HepG2 (cell line): ENCODE measurements around the gene RRBP1. TPM values are rescaled to one million over a fixed set of nuclear protein-coding genes. Genes with fewer than 3 reads are reported as not detected.

ENCODE experiments used
- ATAC-seq: fragments of 200-7000 bp; cut with Tn5 transposase; 3 replicates; pipeline ENCODE4 v1.9.1; 2020; ENCODE audit warnings: mild to moderate bottlenecking, moderate library complexity
- BruUV-seq: library from RNA; stranded (reverse); fragments of 400-500 nt; replicated peaks from 2 replicates; lab custom pipeline; 2021; lab: Mats Ljungman, UMichigan
- CTCF ChIA-PET: fragments of 300-600 bp; formaldehyde crosslinking; extraction: SDS; loops from one replicate; lab custom pipeline; 2021; ENCODE audit warnings: low total read pairs, inconsistent platforms, low intra/inter-chr PET ratio; lab: Yijun Ruan, JAX
- POLR2A ChIA-PET: fragments of 350-600 bp; sonication (Branson Sonifier 250); formaldehyde crosslinking; loops from one replicate; lab custom pipeline; 2020; ENCODE audit warnings: antibody characterized with exemption, inconsistent platforms; lab: Yijun Ruan, JAX
- DNase-seq: peaks from one replicate; pipeline ENCODE4 v3.0.0-alpha.2; 2015; ENCODE audit warnings: low spot score
- FAIRE-seq: peaks from 3 replicates; lab custom pipeline; 2011; peaks lifted over from hg19 to GRCh38; lab: Jason Lieb, UNC
- H2AFZ ChIP-seq: one replicate; pipeline ENCODE4 v1.6.1; 2011; ENCODE audit warnings: low read length, inconsistent platforms
- H3K27ac ChIP-seq: fragments of 300-600 bp; 3 replicates; pipeline ENCODE4 v1.8.0; 2011; ENCODE audit warnings: mixed run types, mild to moderate bottlenecking, mixed read lengths, low read length, inconsistent platforms; ENCODE audit not compliant: insufficient read depth; ENCODE audit errors: extremely low read length
- H3K27me3 ChIP-seq, 2 experiments: fragments of 200-600 bp in 1 of 2; 2 replicates in 1 of 2; 3 replicates in 1 of 2; pipeline versions ENCODE4 v1.6.0 to v1.8.0; 2011; ENCODE audit warnings: low read length in 2 of 2, mild to moderate bottlenecking in 2 of 2, moderate library complexity in 2 of 2, inconsistent platforms in 1 of 2; ENCODE audit not compliant: insufficient read depth in 2 of 2, control insufficient read depth in 1 of 2
- H3K36me3 ChIP-seq, 2 experiments: fragments of 200-600 bp in 1 of 2; replicated peaks in 1 of 2; 2 replicates in 1 of 2; 3 replicates in 1 of 2; pipeline versions ENCODE4 v1.5.1 to v1.8.0; 2011; ENCODE audit warnings: low read length in 2 of 2, inconsistent platforms in 1 of 2; ENCODE audit not compliant: insufficient read depth in 2 of 2, control insufficient read depth in 1 of 2
- H3K4me1 ChIP-seq: 2 replicates; pipeline ENCODE4 v1.5.1; 2012; ENCODE audit warnings: low read length, inconsistent platforms; ENCODE audit not compliant: insufficient read depth
- H3K4me2 ChIP-seq: 2 replicates; pipeline ENCODE4 v1.6.0; 2011; ENCODE audit warnings: low read depth, low read length, inconsistent platforms
- H3K4me3 ChIP-seq, 3 experiments: fragments of 200-600 bp in 1 of 3; sonication (generic), shearing (Covaris generic) in 1 of 3; replicated peaks in 1 of 3; 2 replicates each; pipeline ENCODE4 v1.5.1; 2011 to 2016; ENCODE audit warnings: low read length in 3 of 3, inconsistent platforms in 2 of 3, low read depth in 2 of 3, mild to moderate bottlenecking in 2 of 3, control low read depth in 1 of 3, mixed read lengths in 1 of 3; ENCODE audit not compliant: insufficient read depth in 1 of 3
- H3K79me2 ChIP-seq: one replicate; pipeline ENCODE4 v1.6.1; 2011; ENCODE audit warnings: low read length, inconsistent platforms; ENCODE audit not compliant: insufficient read depth
- H3K9ac ChIP-seq: 2 replicates; pipeline ENCODE4 v1.6.0; 2011; ENCODE audit warnings: mild to moderate bottlenecking, low read depth, low read length, inconsistent platforms; ENCODE audit not compliant: insufficient read depth
- H3K9me3 ChIP-seq: 2 replicates; pipeline ENCODE4 v1.5.1; 2012; ENCODE audit warnings: mild to moderate bottlenecking, low read length
- H4K20me1 ChIP-seq: 2 replicates; pipeline ENCODE4 v1.6.0; 2011; ENCODE audit warnings: inconsistent platforms, mild to moderate bottlenecking, low read length, moderate library complexity; ENCODE audit not compliant: insufficient read depth
- ATM ChIP-seq: fragments of 450-650 bp; IDR thresholded peaks from 2 replicates; pipeline ENCODE4 v1.7.1; 2017; ENCODE audit warnings: mild to moderate bottlenecking, borderline replicate concordance
- POLR2A ChIP-seq, 2 experiments: IDR thresholded peaks; 2 replicates each; pipeline ENCODE4 v1.6.1; 2011; ENCODE audit warnings: low read depth in 2 of 2, low read length in 2 of 2, mild to moderate bottlenecking in 1 of 2, moderate library complexity in 1 of 2; ENCODE audit not compliant: insufficient read depth in 1 of 2
- POLR2AphosphoS2 ChIP-seq: IDR thresholded peaks from 2 replicates; pipeline ENCODE4 v1.6.1; 2011; ENCODE audit warnings: low read depth, low read length, improper control_type of control experiment
- POLR2G ChIP-seq: fragments of 200-400 bp; formaldehyde crosslinking; IDR thresholded peaks from 2 replicates; pipeline ENCODE4 v1.6.1; 2018; ENCODE audit warnings: mild to moderate bottlenecking, low read depth, low read length, moderate library complexity
- TBX2 ChIP-seq: sonication (generic); formaldehyde crosslinking; IDR thresholded peaks from 2 replicates; pipeline ENCODE4 v1.5.0; 2020; ENCODE audit warnings: missing genetic modification reagents, mild to moderate bottlenecking, borderline replicate concordance
- ZNF30 ChIP-seq: sonication (generic); formaldehyde crosslinking; IDR thresholded peaks from 2 replicates; pipeline ENCODE4 v1.5.0; 2020; ENCODE audit warnings: mild to moderate bottlenecking, missing genetic modification reagents
- ZNF501 ChIP-seq: sonication (generic); formaldehyde crosslinking; IDR thresholded peaks from 2 replicates; pipeline ENCODE4 v1.5.1; 2020; ENCODE audit warnings: mild to moderate bottlenecking, moderate library complexity, missing genetic modification reagents
- WGBS: methylation state at CpG from one replicate; pipeline ENCODE4 v1.1.6; 2017; ENCODE audit warnings: low lambda C conversion rate; 5-methylcytosine and 5-hydroxymethylcytosine counted together
- in situ Hi-C: cut with HindIII; loops from 2 replicates; pipeline ENCODE4 v1.10.0; 2017; ENCODE audit warnings: low pct_unique_long_range_greater_than_20kb; ENCODE audit not compliant: extremely low pct_ligation_motif_present
- intact Hi-C: fragments of 100-400 bp; cut with micrococcal nuclease; formaldehyde crosslinking; loops from one replicate; pipeline ENCODE4 v1.10.0; 2022; ENCODE audit not compliant: unreplicated experiment
- polyA plus RNA-seq, 8 experiments: library from polyadenylated mRNA; depleted of rRNA in 3 of 8; stranded (reverse) in 7 of 8; unstranded in 1 of 8; fragments of >200 nt; fragmentation: Illumina TruSeq in 4 of 8; extraction: Trizol in 4 of 8; gene quantifications; 2 replicates each; pipeline versions ENCODE4 v1.2.1 to v1.2.3, GENCODE V29; 2011 to 2016; ENCODE audit warnings: low read depth in 4 of 8, missing spikeins in 1 of 8, mixed read lengths in 1 of 8; ENCODE audit not compliant: insufficient read depth in 1 of 8
- total RNA-seq, 5 experiments: library from RNA; depleted of rRNA; stranded (reverse); fragments of >200 nt; fragmentation: Illumina TruSeq; extraction: Trizol; gene quantifications; 2 replicates each; pipeline ENCODE4 v1.2.3, GENCODE V29; 2016; ENCODE audit warnings: low read depth in 1 of 5
- TF ChIP-seq, protein P1 (sequence below): fragments of 450-650 bp; IDR thresholded peaks from 2 replicates; pipeline ENCODE4 v1.6.1; 2016
- TF ChIP-seq, protein P2 (sequence below), 2 experiments: fragments of 450-650 bp in 1 of 2; sonication (generic) in 1 of 2; formaldehyde crosslinking in 1 of 2; IDR thresholded peaks; 2 replicates each; pipeline versions ENCODE4 v1.6.1 to v1.8.0; 2016 to 2022; ENCODE audit warnings: antibody characterized with exemption in 1 of 2, mild to moderate bottlenecking in 1 of 2, missing genetic modification reagents in 1 of 2
- TF ChIP-seq, protein P3 (sequence below): fragments of 450-650 bp; IDR thresholded peaks from 2 replicates; pipeline ENCODE4 v1.6.1; 2017; ENCODE audit warnings: mild to moderate bottlenecking

Gene RRBP1
- total and polyA plus RNA-seq, 2 of the 13 experiments (the other 11 are each of a cell fraction or from before 2014, with no cell fraction given): 150 to 222 TPM

DNA sequence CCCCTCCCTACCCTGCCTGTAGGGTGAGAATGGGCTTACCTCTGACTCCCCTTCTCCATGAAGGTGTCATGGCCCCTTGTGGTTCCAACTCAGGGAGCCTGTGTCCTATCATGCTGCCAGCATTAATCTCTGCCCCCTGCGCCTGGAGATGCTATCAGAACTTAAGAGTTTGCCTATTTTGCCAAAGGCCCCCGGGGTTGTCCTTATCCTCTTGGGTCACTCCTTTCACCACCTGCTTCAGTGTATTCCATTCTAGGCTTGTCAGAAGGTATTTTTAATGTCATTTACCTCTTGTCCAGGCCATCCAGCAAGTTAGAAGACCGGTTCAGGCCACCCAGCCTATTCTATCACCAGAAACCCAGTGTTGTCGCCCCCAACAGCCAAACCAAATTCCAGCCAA is 10.5 kb downstream of the RRBP1 start:
- CTCF ChIA-PET: no interaction called here
- BruUV-seq: no TSS peak
- peak; percentile 27 for ATAC-seq
- no peaks in the 10 kb centered on the region for H3K9me3 ChIP-seq
- peaks cover 43 to 98% of the 10 kb centered on the region in 2 experiments for H3K36me3 ChIP-seq
- H3K27ac ChIP-seq: no peak overlapping the region
- no peaks in the 10 kb centered on the region for H3K27me3 ChIP-seq
- POLR2A ChIA-PET: interaction anchor here (2.2 kb wide), 1 partner anchor 11 kb away, joined by 5 read pairs; the partner anchor contains the start of gene RRBP1
- no peak overlapping the region for H3K4me2 ChIP-seq
- DNase-seq: no peak
- H3K4me1 ChIP-seq: peaks cover 57% of the 10 kb centered on the region
- WGBS: 96% methylated on average over 4 of the region's 4 CpGs
- in situ Hi-C loops: no loop called here
- peaks cover 99% of the 10 kb centered on the region for H4K20me1 ChIP-seq
- H2AFZ ChIP-seq: no peak overlapping the region
- FAIRE-seq: no peak
- H3K79me2 ChIP-seq: peaks cover 100% of the 10 kb centered on the region
- intact Hi-C loops: no loop called here
- TF ChIP-seq, protein P1, sequence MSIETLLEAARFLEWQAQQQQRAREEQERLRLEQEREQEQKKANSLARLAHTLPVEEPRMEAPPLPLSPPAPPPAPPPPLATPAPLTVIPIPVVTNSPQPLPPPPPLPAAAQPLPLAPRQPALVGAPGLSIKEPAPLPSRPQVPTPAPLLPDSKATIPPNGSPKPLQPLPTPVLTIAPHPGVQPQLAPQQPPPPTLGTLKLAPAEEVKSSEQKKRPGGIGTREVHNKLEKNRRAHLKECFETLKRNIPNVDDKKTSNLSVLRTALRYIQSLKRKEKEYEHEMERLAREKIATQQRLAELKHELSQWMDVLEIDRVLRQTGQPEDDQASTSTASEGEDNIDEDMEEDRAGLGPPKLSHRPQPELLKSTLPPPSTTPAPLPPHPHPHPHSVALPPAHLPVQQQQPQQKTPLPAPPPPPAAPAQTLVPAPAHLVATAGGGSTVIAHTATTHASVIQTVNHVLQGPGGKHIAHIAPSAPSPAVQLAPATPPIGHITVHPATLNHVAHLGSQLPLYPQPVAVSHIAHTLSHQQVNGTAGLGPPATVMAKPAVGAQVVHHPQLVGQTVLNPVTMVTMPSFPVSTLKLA: 0 out of 2 replicates have a peak, but pooled peaks have one; percentile 17
- TF ChIP-seq, protein P2, sequence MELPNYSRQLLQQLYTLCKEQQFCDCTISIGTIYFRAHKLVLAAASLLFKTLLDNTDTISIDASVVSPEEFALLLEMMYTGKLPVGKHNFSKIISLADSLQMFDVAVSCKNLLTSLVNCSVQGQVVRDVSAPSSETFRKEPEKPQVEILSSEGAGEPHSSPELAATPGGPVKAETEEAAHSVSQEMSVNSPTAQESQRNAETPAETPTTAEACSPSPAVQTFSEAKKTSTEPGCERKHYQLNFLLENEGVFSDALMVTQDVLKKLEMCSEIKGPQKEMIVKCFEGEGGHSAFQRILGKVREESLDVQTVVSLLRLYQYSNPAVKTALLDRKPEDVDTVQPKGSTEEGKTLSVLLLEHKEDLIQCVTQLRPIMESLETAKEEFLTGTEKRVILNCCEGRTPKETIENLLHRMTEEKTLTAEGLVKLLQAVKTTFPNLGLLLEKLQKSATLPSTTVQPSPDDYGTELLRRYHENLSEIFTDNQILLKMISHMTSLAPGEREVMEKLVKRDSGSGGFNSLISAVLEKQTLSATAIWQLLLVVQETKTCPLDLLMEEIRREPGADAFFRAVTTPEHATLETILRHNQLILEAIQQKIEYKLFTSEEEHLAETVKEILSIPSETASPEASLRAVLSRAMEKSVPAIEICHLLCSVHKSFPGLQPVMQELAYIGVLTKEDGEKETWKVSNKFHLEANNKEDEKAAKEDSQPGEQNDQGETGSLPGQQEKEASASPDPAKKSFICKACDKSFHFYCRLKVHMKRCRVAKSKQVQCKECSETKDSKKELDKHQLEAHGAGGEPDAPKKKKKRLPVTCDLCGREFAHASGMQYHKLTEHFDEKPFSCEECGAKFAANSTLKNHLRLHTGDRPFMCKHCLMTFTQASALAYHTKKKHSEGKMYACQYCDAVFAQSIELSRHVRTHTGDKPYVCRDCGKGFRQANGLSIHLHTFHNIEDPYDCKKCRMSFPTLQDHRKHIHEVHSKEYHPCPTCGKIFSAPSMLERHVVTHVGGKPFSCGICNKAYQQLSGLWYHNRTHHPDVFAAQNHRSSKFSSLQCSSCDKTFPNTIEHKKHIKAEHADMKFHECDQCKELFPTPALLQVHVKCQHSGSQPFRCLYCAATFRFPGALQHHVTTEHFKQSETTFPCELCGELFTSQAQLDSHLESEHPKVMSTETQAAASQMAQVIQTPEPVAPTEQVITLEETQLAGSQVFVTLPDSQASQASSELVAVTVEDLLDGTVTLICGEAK (IDR thresholded peaks at IDR 0.05): no peak
- TF ChIP-seq, protein P2 (CRISPR knock-in tag; IDR thresholded peaks at IDR 0.05): 0 out of 2 replicates have a peak, but pooled peaks have one; percentile 40
- TF ChIP-seq ATM (no peak), ZNF501 (CRISPR knock-in tag) (0 out of 2 replicates have a peak, but pooled peaks have one; percentile 21), POLR2AphosphoS2 (peak; percentile 81), TBX2 (CRISPR knock-in tag) (peak; percentile 46; the same call in 1 of the 2 replicates), POLR2G (peak; percentile 47; the same call in 1 of the 2 replicates), ZNF30 (CRISPR knock-in tag) (no peak), POLR2A (IDR thresholded peaks at IDR 0.05; ENCODE audit: insufficient read depth in 1 of 2, low read depth in 2 of 2, low read length in 2 of 2) (peak in 1 of 2 experiments; percentile 15; a peak in 1 of 4 replicates)
- TF ChIP-seq, protein P3, sequence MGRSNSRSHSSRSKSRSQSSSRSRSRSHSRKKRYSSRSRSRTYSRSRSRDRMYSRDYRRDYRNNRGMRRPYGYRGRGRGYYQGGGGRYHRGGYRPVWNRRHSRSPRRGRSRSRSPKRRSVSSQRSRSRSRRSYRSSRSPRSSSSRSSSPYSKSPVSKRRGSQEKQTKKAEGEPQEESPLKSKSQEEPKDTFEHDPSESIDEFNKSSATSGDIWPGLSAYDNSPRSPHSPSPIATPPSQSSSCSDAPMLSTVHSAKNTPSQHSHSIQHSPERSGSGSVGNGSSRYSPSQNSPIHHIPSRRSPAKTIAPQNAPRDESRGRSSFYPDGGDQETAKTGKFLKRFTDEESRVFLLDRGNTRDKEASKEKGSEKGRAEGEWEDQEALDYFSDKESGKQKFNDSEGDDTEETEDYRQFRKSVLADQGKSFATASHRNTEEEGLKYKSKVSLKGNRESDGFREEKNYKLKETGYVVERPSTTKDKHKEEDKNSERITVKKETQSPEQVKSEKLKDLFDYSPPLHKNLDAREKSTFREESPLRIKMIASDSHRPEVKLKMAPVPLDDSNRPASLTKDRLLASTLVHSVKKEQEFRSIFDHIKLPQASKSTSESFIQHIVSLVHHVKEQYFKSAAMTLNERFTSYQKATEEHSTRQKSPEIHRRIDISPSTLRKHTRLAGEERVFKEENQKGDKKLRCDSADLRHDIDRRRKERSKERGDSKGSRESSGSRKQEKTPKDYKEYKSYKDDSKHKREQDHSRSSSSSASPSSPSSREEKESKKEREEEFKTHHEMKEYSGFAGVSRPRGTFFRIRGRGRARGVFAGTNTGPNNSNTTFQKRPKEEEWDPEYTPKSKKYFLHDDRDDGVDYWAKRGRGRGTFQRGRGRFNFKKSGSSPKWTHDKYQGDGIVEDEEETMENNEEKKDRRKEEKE: no peak
- TF ChIP-seq, all 625 proteins: peak for 7
- no peak overlapping the region for H3K9ac ChIP-seq
- no peak overlapping the region for H3K4me3 ChIP-seq
